Gastrocnemius medialis (tissue), 4 donors: ENCODE results near the gene MGST3.

ENCODE experiments used
- CTCF ChIP-seq, 5 experiments: fragments of 450-650 bp in 3 of 5; fragments of 200-600 bp in 2 of 5; sonication (generic) in 2 of 5; IDR thresholded peaks in 4 of 5; conservative IDR thresholded peaks in 1 of 5; 1 replicate in 4 of 5; 2 replicates in 1 of 5; pipeline ENCODE4 v1.5.1; 2016 to 2019; ENCODE audit warnings: antibody characterized with exemption in 5 of 5, mild to moderate bottlenecking in 3 of 5, moderate library complexity in 3 of 5
- POLR2A ChIP-seq, 2 donors: fragments of 450-650 bp; IDR thresholded peaks; one replicate each; pipeline ENCODE4 v1.6.1; 2017; ENCODE audit warnings: antibody characterized with exemption in 2 of 2, mild to moderate bottlenecking in 2 of 2, moderate library complexity in 2 of 2

GRCh38 chr1:165697881-165698760 lies 67.1 kb downstream of the MGST3 start, which contains the start of gene ALDH9A1:
- TF ChIP-seq CTCF (IDR thresholded peaks at IDR 0.05 in 4 of 5, conservative IDR thresholded peaks at IDR 0.05 in 1 of 5) (peak in 2 of 5 experiments; percentile 49 to 52), POLR2A (IDR thresholded peaks at IDR 0.05) (peak; percentile 75 to 90)
